NB4 (cell line): Measurements from ENCODE around the gene LAMTOR2.

ENCODE experiments used
- DNase-seq: peaks from one replicate; pipeline ENCODE4 v3.0.0; 2010; ENCODE audit warnings: low read depth
- H3K4me3 ChIP-seq: one replicate; pipeline ENCODE4 v1.5.1; 2011; ENCODE audit warnings: mild to moderate bottlenecking, low read depth, low read length, moderate library complexity
- CTCF ChIP-seq: IDR thresholded peaks from one replicate; pipeline ENCODE4 v1.5.1; 2012; ENCODE audit warnings: low read depth, low read length
- MAX ChIP-seq: IDR thresholded peaks from 2 replicates; pipeline ENCODE4 v1.6.1; 2011; ENCODE audit warnings: low read depth, low read length
- MYC ChIP-seq: IDR thresholded peaks from 2 replicates; pipeline ENCODE4 v1.6.1; 2011; ENCODE audit warnings: low read depth, low read length
- POLR2A ChIP-seq: IDR thresholded peaks from 2 replicates; pipeline ENCODE4 v1.6.1; 2011; ENCODE audit warnings: mild to moderate bottlenecking; ENCODE audit not compliant: insufficient read length; ENCODE audit errors: extremely low read depth

The LAMTOR2 gene

GRCh38 chr1:156075162-156075561 lies 20.6 kb downstream of the LAMTOR2 start:
- H3K4me3 ChIP-seq: no peak overlapping the region
- TF ChIP-seq MAX (no peak), POLR2A (no peak), CTCF (no peak), MYC (no peak)
- peak; percentile 38 for DNase-seq

GRCh38 chr1:156075775-156076204 lies 21.2 kb downstream of the LAMTOR2 start:
- no peak overlapping the region for H3K4me3 ChIP-seq

GRCh38 chr1:156076609-156077429 lies 22.2 kb downstream of the LAMTOR2 start:
- DNase-seq: no peak
- H3K4me3 ChIP-seq: no peak overlapping the region
- TF ChIP-seq MYC (no peak), MAX (no peak), CTCF (no peak), POLR2A (no peak)

More at GRCh38 chr1:156075775-156076204, 21.2 kb downstream of the LAMTOR2 start:
- TF ChIP-seq MAX (no peak), CTCF (no peak), POLR2A (no peak), MYC (no peak)
- DNase-seq: no peak

GRCh38 chr1:156077430-156077760 lies 22.8 kb downstream of the LAMTOR2 start:
- no peak for TF ChIP-seq MYC
- no peak for TF ChIP-seq POLR2A
- no peak for TF ChIP-seq CTCF
- no peak for TF ChIP-seq MAX
- DNase-seq: no peak
- H3K4me3 ChIP-seq: no peak overlapping the region

GRCh38 chr1:156078728-156079127 lies 24.1 kb downstream of the LAMTOR2 start:
- no peak overlapping the region for H3K4me3 ChIP-seq
- no peak for DNase-seq
- no peak for TF ChIP-seq POLR2A
- no peak for TF ChIP-seq MAX
- no peak for TF ChIP-seq CTCF
- TF ChIP-seq MYC: no peak
